Adipose tissue (tissue), 3 donors: ENCODE results near the gene IRF5. TPM values are rescaled to one million over a fixed set of nuclear protein-coding genes. Genes with fewer than 3 reads are reported as not detected.

Experiments
- H3K27ac ChIP-seq: one replicate; pipeline ENCODE4 v1.5.1; 2013; ENCODE audit warnings: low read depth, low read length
- WGBS, 3 donors: extraction: QIAGEN DNeasy Blood & Tissue Kit; methylation state at CpG; one replicate each; pipeline ENCODE4 v1.1.7; 2013; 5-methylcytosine and 5-hydroxymethylcytosine counted together
- polyA plus RNA-seq, 3 donors: library from polyadenylated mRNA; stranded (reverse); fragments of 200-250 nt; gene quantifications; one replicate each; pipeline ENCODE4 v1.2.3, GENCODE V29; 2013
- donor health status: healthy with polysubstance abuse.
- donor health status: Bipolar disorder and iron deficiency.
- donor health status: healthy.

Gene IRF5
- 1 to 10 TPM; 2.7 to 4.3 (median 3.7) TPM for polyA plus RNA-seq

GRCh38 chr7:128937647-128938543 is at the start of gene IRF5:
Gene IRF5 (plus strand): TSS chr7:128937927. CDS start chr7:128942082, 4,155 bp downstream.
- WGBS, 3 donors = 1% methylated on average over 45 to 83 of the region's 83 CpGs

GRCh38 chr7:128888039-128888755 is 49.5 kb upstream of the IRF5 start:
- WGBS, 3 donors = 80 to 91% (median 89%) methylated on average over 7 of the region's 7 CpGs
- H3K27ac ChIP-seq = no peak overlapping the region

More at GRCh38 chr7:128937647-128938543, at the start of gene IRF5:
- H3K27ac ChIP-seq = no peak within 1 kb of the TSS

GRCh38 chr7:128888756-128889095 is 49.0 kb upstream of the IRF5 start:
- H3K27ac ChIP-seq = no peak overlapping the region
- WGBS, 3 donors = 79 to 91% (median 84%) methylated on average over 8 to 11 of the region's 11 CpGs

- H3K27ac ChIP-seq = no peak overlapping the region
- WGBS, 3 donors = 53 to 72% (median 67%) methylated on average over 8 of the region's 8 CpGs
Measured at GRCh38 chr7:128889121-128889520, 48.6 kb upstream of the IRF5 start.

GRCh38 chr7:128890306-128891109 is 47.2 kb upstream of the IRF5 start:
- 33 to 37% (median 34%) methylated on average over 24 to 66 of the region's 67 CpGs for WGBS, 3 donors
- H3K27ac ChIP-seq = no peak overlapping the region

GRCh38 chr7:128891110-128891941 is 46.4 kb upstream of the IRF5 start:
- no peak overlapping the region for H3K27ac ChIP-seq
- WGBS, 3 donors = 33 to 54% (median 40%) methylated on average over 30 to 41 of the region's 41 CpGs

GRCh38 chr7:128891942-128892269 is 45.8 kb upstream of the IRF5 start:
- 84 to 90% (median 85%) methylated on average over 11 of the region's 11 CpGs for whole genome bisulfite sequencing, 3 donors
- no peak overlapping the region for H3K27ac ChIP-seq

- no peak overlapping the region for H3K27ac ChIP-seq
- 89 to 91% (median 89%) methylated on average over 12 to 13 of the region's 13 CpGs for WGBS, 3 donors
Measured at GRCh38 chr7:128892521-128893250, 45.0 kb upstream of the IRF5 start.

GRCh38 chr7:128893251-128894100 is 44.3 kb upstream of the IRF5 start:
- no peak overlapping the region for H3K27ac ChIP-seq
- 90 to 91% (median 91%) methylated on average over 22 to 23 of the region's 23 CpGs for WGBS, 3 donors

- H3K27ac ChIP-seq = no peak overlapping the region
- 90 to 95% (median 93%) methylated on average over 6 of the region's 6 CpGs for WGBS, 3 donors
Measured at GRCh38 chr7:128894101-128894440, 43.7 kb upstream of the IRF5 start.

- 77 to 87% (median 77%) methylated on average over 3 of the region's 3 CpGs for WGBS, 3 donors
- no peak overlapping the region for H3K27ac ChIP-seq
Measured at GRCh38 chr7:128895320-128895719, 42.4 kb upstream of the IRF5 start.

- no peak overlapping the region for H3K27ac ChIP-seq
Measured at GRCh38 chr7:128899392-128899791, 38.3 kb upstream of the IRF5 start.

- 56 to 74% (median 72%) methylated on average over 1 of the region's 1 CpG for WGBS, 3 donors
- H3K27ac ChIP-seq = no peak overlapping the region
Measured at GRCh38 chr7:128900237-128900636, 37.5 kb upstream of the IRF5 start.

- H3K27ac ChIP-seq = no peak overlapping the region
- 78 to 86% (median 80%) methylated on average over 12 of the region's 12 CpGs for WGBS, 3 donors
Measured at GRCh38 chr7:128902761-128903585, 34.8 kb upstream of the IRF5 start.

GRCh38 chr7:128903621-128904361 is 33.9 kb upstream of the IRF5 start:
- 79 to 84% (median 81%) methylated on average over 11 to 14 of the region's 14 CpGs for WGBS, 3 donors
- H3K27ac ChIP-seq = no peak overlapping the region
